LoVo (cell line): ENCODE data around the gene CACNA1G.

Experiments used
- DNase-seq: peaks from one replicate; pipeline ENCODE4 v3.0.0-alpha.2; 2016; ENCODE audit warnings: low spot score

CACNA1G gene

GRCh38 chr17:50568659-50569058, 8.1 kb downstream of the CACNA1G start:
- no peak for DNase-seq

DNA sequence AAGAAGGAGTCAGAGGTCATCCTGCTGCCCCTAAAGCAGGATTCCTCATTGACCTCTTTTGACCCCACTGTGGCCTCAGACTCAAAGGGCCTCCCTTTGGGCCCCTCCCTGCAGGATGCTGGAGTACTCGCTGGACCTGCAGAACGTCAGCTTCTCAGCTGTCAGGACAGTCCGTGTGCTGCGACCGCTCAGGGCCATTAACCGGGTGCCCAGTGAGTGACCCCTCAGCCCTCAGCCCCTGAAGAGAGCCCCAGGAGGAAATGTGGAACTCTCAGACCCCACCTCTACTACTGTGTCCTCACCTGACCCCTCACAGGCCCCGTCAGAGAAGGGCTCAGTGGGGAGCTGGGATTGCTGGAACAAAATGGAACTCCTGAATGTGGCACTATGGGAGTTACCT, 9.1 kb downstream of the CACNA1G start:
- DNase-seq: no peak

DNA sequence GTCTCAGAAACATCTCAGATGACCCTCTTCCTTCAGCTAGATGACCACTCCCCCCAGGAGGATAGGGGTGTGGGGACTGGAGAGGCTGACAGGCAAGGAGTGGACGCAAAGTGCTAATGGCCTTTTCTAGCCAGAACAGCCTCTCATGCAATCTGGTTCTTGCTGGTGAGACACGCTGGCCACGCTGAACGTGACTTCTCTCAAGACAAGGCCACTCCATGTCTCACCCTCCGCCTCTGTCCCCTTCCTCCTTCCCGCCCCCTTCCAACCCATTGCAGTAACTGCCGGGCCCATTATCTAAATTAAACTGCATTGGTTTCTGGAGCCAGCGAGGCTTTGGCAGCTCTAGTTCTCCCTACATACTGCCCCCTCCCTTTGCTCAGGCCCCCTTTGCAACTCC, 9.5 kb downstream of the CACNA1G start:
- DNase-seq: no peak

DNA sequence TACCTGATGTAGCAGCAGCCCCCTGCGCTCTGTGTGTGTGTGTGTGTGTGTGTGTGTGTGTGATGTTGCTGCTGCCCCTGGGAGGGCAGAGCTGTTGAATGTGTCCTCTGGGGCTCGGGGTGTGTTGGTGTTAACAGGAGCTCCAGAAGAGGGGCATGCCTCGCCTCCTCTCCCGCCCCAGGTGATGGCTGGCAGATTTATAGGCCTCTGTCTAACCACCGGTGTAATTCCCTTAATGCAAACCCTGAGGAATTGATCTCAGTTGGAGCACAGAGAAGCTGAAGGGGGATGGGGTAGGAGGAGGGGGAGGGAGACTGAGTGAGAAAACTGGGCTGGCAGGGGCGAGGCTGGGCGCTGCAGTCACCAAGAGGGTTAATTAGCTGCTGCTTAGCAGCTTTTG, 10.0 kb downstream of the CACNA1G start:
- no peak for DNase-seq

DNA sequence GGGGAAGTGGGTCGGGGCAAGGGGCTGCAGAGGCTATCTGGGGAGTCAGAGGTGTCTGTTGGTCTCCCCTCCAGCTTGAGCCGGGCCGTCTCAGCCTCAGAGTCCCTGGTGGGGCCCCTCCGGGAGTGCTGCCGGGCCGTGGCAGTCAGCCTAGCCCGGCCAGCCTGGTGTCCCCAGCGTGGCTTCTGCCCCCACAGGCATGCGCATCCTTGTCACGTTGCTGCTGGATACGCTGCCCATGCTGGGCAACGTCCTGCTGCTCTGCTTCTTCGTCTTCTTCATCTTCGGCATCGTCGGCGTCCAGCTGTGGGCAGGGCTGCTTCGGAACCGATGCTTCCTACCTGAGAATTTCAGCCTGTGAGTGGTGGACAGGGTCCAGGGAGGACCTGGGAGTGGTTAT, 11.2 kb downstream of the CACNA1G start:
- DNase-seq: no peak

- DNase-seq: no peak
These were observed 12.0 kb downstream of the CACNA1G start for GRCh38 chr17:50572541-50572940.

- no peak for DNase-seq
These were observed 13.5 kb downstream of the CACNA1G start for GRCh38 chr17:50573866-50574611.

GRCh38 chr17:50575581-50576210, 15.2 kb downstream of the CACNA1G start:
- no peak for DNase-seq

DNA sequence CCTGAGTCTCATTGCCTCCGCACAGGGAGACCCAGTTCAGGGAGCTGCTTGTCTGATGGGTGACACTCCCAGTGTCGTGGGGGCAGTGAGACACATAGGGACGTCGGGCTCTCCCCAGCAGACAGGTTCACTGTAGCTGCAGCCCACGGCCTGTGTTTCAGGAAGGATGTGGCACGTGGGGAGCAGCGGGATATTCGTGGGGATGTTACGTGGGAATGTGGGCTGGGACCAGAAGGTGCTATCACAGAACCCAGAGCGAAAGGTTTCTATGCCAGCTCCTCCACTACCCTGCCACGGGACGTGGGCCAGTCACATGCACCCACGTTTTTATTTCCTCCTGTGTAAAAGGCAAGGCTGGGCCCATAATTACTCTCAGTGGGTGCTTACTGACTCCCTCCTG, 16.3 kb downstream of the CACNA1G start:
- DNase-seq: no peak

GRCh38 chr17:50577451-50577954, 17.0 kb downstream of the CACNA1G start:
- no peak for DNase-seq

DNA sequence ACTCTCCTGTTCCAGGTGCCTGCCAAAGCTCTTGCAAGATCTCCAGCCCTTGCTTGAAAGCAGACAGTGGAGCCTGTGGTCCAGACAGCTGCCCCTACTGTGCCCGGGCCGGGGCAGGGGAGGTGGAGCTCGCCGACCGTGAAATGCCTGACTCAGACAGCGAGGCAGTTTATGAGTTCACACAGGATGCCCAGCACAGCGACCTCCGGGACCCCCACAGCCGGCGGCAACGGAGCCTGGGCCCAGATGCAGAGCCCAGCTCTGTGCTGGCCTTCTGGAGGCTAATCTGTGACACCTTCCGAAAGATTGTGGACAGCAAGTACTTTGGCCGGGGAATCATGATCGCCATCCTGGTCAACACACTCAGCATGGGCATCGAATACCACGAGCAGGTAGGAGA, 17.7 kb downstream of the CACNA1G start:
- no peak for DNase-seq

DNA sequence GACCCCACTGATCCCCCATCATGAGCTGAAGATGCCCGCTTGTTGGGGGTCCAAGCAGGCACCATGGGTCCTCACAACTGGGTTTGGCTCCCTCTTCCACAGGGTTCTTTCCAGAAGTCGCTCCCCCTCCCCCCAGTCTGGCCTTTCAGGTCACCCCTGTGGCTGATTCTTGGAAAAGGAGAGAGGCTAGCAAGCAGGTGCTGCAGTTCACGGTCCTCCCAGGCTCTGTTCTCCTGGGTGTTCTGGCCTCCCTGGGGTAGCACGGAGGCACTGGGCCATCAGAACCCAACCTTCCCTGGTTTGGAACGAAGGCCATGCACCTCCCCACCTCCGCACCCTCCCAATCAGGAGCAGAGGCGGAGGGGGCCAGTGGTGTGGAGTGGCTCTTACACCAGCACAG, 18.9 kb downstream of the CACNA1G start:
- no peak for DNase-seq

DNA sequence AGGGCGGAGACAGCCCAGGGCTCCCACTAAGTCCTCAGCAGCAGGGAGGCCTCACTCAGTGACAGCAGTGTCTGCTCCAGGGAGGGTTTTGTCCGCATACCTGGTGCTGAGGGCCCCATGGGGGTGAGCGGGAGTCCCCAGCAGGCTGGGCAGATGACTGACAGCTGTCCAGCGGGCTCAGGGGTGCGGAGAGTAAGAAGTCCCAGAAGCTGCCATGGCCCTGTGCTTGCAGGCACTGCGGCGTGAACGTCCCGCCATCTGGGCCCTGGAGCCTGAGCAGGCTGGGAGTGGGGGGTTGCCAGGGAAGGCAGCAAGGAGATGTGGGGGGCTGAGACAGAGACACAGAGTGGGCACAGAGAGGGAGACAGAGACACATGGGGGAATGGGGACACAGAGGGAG, 20.1 kb downstream of the CACNA1G start:
- DNase-seq: no peak

DNA sequence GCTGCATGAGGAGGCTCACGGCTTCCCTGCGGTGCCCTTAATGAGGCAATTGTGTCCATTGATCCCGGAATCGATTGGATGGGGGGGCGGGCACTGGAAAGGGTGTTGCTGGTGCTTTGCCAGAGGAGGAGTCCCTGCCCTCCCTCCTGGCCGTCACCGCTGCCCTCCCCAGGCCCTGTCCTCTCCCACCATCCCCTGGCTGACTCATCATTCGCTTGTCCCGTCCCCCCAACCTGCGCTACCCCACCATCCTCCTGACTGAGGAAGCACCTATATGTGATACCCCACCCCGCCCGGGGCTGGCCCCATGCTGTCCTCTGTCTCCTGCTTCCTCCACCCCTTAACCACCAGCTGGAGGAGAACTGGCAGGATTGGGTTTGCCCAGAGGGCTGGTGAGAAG, 20.8 kb downstream of the CACNA1G start:
- DNase-seq: no peak

- no peak for DNase-seq
These were observed 22.2 kb downstream of the CACNA1G start for GRCh38 chr17:50582741-50583140.

- DNase-seq: no peak
These were observed 23.1 kb downstream of the CACNA1G start for GRCh38 chr17:50583641-50584040.

DNA sequence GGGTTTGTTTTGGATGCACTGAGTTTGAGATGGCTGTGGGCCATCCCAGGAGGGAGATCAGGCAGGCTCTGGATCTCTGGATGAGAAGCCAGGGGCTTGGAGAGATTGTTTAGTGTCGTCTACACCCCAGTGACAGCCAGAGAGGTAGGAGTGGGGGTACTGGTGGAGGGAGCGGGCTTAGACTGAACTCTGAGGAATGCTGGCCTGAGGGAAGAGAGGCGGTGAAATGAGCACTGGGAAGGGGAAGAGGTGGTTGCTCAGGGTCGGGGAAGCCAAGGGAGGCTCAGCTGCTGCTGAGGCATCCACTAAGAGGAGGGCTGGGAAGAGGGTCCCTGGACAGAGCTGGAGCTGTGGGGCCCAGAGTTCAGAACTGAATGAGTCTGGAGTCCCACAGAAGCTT, 23.6 kb downstream of the CACNA1G start:
- no peak for DNase-seq

DNA sequence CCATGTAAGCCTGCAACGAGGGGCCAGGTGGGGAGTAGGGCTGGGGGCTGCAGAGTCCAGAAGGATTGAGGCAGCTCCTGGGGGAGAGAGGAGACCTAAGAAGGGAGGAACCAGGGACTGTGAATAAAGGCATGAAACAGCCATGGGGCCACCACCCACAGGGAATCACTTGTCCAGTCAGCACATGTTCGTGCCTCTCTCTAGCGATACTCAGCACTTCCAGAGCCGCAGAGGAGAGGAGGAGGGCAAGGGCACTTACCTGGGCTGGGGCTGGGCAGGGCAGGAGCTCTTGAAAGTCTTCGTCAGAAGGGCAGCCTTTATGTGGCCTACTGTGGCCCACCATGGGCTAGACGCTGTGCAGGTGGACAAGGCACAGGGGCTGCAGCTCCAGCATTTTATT, 24.2 kb downstream of the CACNA1G start:
- DNase-seq: no peak

GRCh38 chr17:50585346-50585745, 24.8 kb downstream of the CACNA1G start:
- DNase-seq: no peak

DNA sequence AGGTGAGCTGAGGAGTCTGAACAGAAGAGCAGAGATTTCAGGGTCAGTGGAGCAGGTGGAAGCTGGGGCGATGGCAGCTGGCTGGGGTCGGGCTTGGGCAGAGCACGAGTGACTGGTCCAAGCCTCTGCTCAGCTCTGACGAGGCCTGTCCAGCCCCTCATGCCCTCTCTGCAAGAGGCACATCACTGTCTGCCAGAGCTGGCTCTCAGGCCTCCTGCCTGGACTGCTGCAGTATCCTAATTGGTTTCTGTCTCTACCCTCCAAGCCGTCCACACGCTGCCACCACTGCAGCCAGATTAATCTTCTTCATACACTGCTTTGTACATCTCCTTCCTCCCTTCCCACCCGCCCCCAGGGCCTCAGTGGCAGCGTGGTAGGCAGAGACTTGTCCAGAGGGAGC, 25.4 kb downstream of the CACNA1G start:
- no peak for DNase-seq

DNA sequence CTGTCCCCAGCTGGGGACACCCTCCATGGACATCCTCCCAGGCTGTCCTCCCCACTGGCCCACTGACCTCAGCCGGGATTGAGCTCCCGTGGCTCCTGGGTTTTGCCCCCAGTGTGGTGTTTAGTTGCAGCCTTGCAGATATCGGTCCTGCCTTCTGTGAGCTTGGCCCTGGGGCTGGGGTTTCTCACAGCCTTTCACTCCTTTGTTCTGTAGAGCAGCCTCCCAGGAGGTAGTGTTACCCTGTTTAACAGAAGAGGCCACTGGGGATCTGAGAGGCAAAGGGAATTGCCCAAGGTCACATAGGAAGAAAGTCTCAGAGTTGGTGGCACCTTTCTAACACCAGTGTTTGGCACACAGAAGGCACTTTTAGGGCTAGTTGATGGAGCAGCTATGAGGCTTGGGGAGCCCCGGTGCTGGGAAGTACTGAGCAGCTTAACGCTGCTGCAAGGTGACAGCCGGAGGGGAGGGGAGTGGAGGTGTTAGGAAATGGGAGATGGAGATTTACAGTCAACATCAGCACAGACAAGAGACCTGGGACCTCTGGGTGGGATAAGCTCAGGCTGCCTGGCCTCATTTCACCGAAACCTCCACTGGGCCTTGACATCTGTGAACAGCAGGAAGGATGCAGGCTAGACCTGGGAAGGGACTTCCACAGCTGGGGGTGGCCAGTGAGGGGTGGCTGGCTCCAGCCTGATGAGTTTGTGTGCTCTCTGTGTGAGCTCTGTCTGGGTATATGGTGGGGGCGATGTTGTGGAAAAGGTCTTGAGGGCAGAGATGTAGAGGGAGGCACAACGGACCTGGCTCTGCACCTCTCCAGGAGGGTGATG, 26.1 kb downstream of the CACNA1G start:
- no peak for DNase-seq

DNA sequence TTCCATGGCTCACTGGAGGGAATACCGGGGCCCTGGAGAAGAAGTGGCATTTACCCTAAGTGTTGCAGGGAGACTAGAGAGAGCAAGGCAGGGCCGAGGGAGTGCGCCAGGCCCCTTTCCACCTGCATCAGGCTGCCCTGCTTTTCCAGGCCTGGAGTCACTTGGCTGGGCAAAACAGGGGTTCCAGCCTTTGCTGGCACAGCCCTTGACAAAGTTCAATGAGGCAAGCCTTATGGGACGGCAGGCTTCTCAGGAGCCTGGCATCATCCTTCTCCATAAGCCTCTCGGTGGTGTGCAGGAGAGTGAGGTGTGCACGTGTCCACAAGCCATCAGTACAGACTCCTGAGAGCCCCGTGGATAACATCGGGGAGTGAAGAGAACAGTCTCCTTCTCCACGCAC, 27.1 kb downstream of the CACNA1G start:
- DNase-seq: no peak
